NCI-H2196 (cell line): ENCODE results near the gene SGSM1.

Experiments
- DNase-seq: peaks from one replicate; lab custom pipeline; 2025; ENCODE audit not compliant: unreplicated experiment; lab: John Stamatoyannopoulos, UW

The SGSM1 gene

GRCh38 chr22:24805790-24806662 lies at the start of gene SGSM1:
SGSM1 (plus strand) TSS chr22:24806211; CDS start chr22:24806326, 115 bp downstream.
- peak; percentile 85 for DNase-seq

- peak; percentile 63 for DNase-seq
Measured at GRCh38 chr22:24758164-24758799, 47.7 kb upstream of the SGSM1 start.

GRCh38 chr22:24759765-24760164 lies 46.2 kb upstream of the SGSM1 start:
- no peak for DNase-seq

- no peak for DNase-seq
Measured at GRCh38 chr22:24760708-24761306, 45.2 kb upstream of the SGSM1 start.

- DNase-seq = no peak
Measured at GRCh38 chr22:24761888-24762675, 43.9 kb upstream of the SGSM1 start.

- DNase-seq = no peak
Measured at GRCh38 chr22:24763872-24764485, 42.0 kb upstream of the SGSM1 start.

GRCh38 chr22:24765166-24765565 lies 40.8 kb upstream of the SGSM1 start:
- no peak for DNase-seq

- peak; percentile 30 for DNase-seq
Measured at GRCh38 chr22:24768537-24769374, 37.3 kb upstream of the SGSM1 start.

- DNase-seq = no peak
Measured at GRCh38 chr22:24772493-24773220, 33.4 kb upstream of the SGSM1 start.

GRCh38 chr22:24775769-24776492 lies 30.1 kb upstream of the SGSM1 start:
- no peak for DNase-seq

GRCh38 chr22:24776525-24776924 lies 29.5 kb upstream of the SGSM1 start:
- DNase-seq = no peak

- no peak for DNase-seq
Measured at GRCh38 chr22:24789516-24789915, 16.5 kb upstream of the SGSM1 start.

GRCh38 chr22:24791362-24791761 lies 14.6 kb upstream of the SGSM1 start:
- no peak for DNase-seq

- DNase-seq = no peak
Measured at GRCh38 chr22:24796056-24796455, 10.0 kb upstream of the SGSM1 start.

GRCh38 chr22:24796860-24797259 lies 9.2 kb upstream of the SGSM1 start:
- DNase-seq = no peak

- no peak for DNase-seq
Measured at GRCh38 chr22:24801901-24802465, 4.0 kb upstream of the SGSM1 start.

GRCh38 chr22:24803064-24803542 lies 2.9 kb upstream of the SGSM1 start:
- DNase-seq = peak; percentile 56

- no peak for DNase-seq
Measured at GRCh38 chr22:24806663-24807001, 621 bp downstream of the SGSM1 start.
